ENCODE results near the gene CARD19. TPM values are rescaled to one million over a fixed set of nuclear protein-coding genes. Genes with fewer than 3 reads are reported as not detected.
A peak's percentile ranks its signal among the peaks of the same experiment; 100 is the strongest.
"Not testable (repeated sequence)": the region's sequence is repeated elsewhere in the genome, so short reads cannot be mapped to it uniquely, and the experiment has no call there.

The CARD19 gene
- total and polyA plus RNA-seq, 2 experiments from 2014 or later: 36.8 to 48.3 TPM

GRCh38 chr9:93116072-93116961 is 20.3 kb downstream of the CARD19 start:
- H3F3A ChIP-seq (replicated peaks; ENCODE audit: low read depth): no peaks in the 10 kb centered on the region
- H3K9me3 Mint-ChIP-seq: no peaks in the 10 kb centered on the region
- H3K36me3 Mint-ChIP-seq (ENCODE audit: low read depth): no peaks in the 10 kb centered on the region
- peak overlapping the region; percentile 57; the same call in 1 of the 2 replicates for H3K4me2 ChIP-seq
- ATAC-seq (peak; percentile 7), DNase-seq (ENCODE audit: low spot score) (peak; percentile 37)
- no peaks in the 10 kb centered on the region for H3K27me3 ChIP-seq (ENCODE audit: insufficient read depth)
- H3K4me1 Mint-ChIP-seq: peaks cover 13% of the 10 kb centered on the region
- H3K27me3 Mint-ChIP-seq (ENCODE audit: insufficient read depth, low read depth, poor library complexity): peaks cover 6% of the 10 kb centered on the region
- no peak overlapping the region for H3K27ac Mint-ChIP-seq
- H3K27ac ChIP-seq (ENCODE audit: low read depth): no peak overlapping the region
- H3K36me3 ChIP-seq (ENCODE audit: insufficient read depth): no peaks in the 10 kb centered on the region
- peaks cover 10% of the 10 kb centered on the region for H3K4me1 ChIP-seq (ENCODE audit: insufficient read depth)
- no peaks in the 10 kb centered on the region for H3K9me2 ChIP-seq (ENCODE audit: insufficient read depth)
- H4K20me1 ChIP-seq (replicated peaks; ENCODE audit: insufficient read depth): no peaks in the 10 kb centered on the region
- no peaks in the 10 kb centered on the region for H3K79me2 ChIP-seq (replicated peaks; ENCODE audit: insufficient read depth)
- no peak overlapping the region for H3K4me3 Mint-ChIP-seq
- H2AFZ ChIP-seq: no peak overlapping the region
- no peak overlapping the region for H3K4me3 ChIP-seq
- TF ChIP-seq CREB1 (CRISPR knock-in tag; IDR thresholded peaks at IDR 0.05; ENCODE audit: low read depth): no peak
- no peak for TF ChIP-seq POLR2AphosphoS5 (IDR thresholded peaks at IDR 0.05; ENCODE audit: low read depth)
- no peak for TF ChIP-seq STAT1 (IDR thresholded peaks at IDR 0.05; ENCODE audit: unreplicated experiment)
- TF ChIP-seq EZH2phosphoT487 (IDR thresholded peaks at IDR 0.05; ENCODE audit: unreplicated experiment): no peak

DNA sequence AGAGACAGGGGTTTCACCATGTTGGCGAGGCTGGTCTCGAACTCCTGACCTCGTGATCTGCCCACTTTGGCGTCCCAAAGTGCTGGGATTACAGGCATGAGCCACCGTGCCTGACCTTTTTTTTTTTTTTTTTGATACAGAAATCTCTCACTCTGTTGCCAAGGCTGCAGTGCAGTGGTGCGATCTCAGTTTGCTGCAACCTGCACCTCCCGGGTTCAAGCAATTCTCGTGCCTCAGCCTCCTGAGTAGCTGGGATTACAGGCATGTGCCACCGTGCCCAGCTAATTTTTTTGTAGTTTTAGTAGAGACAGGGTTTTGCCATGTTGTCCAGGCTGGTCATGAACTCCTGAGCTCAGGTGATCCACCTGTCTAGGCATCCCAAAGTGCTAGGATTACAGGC is 21.5 kb downstream of the CARD19 start:
- H3K27me3 ChIP-seq (ENCODE audit: insufficient read depth); H3K4me2 ChIP-seq; DNase-seq (ENCODE audit: low spot score); H3K9me2 ChIP-seq (ENCODE audit: insufficient read depth); H3K27me3 Mint-ChIP-seq (ENCODE audit: insufficient read depth, low read depth, poor library complexity); H3K9me3 Mint-ChIP-seq; ATAC-seq; H3K27ac Mint-ChIP-seq; H3K79me2 ChIP-seq (replicated peaks; ENCODE audit: insufficient read depth); H3K36me3 ChIP-seq (ENCODE audit: insufficient read depth); H3K4me3 ChIP-seq; H2AFZ ChIP-seq; H3F3A ChIP-seq (replicated peaks; ENCODE audit: low read depth); H3K36me3 Mint-ChIP-seq (ENCODE audit: low read depth); H3K4me3 Mint-ChIP-seq; H3K4me1 ChIP-seq (ENCODE audit: insufficient read depth); H4K20me1 ChIP-seq (replicated peaks; ENCODE audit: insufficient read depth); H3K27ac ChIP-seq (ENCODE audit: low read depth): not testable (repeated sequence)
- peaks cover 13% of the 10 kb centered on the region for H3K4me1 Mint-ChIP-seq

DNA sequence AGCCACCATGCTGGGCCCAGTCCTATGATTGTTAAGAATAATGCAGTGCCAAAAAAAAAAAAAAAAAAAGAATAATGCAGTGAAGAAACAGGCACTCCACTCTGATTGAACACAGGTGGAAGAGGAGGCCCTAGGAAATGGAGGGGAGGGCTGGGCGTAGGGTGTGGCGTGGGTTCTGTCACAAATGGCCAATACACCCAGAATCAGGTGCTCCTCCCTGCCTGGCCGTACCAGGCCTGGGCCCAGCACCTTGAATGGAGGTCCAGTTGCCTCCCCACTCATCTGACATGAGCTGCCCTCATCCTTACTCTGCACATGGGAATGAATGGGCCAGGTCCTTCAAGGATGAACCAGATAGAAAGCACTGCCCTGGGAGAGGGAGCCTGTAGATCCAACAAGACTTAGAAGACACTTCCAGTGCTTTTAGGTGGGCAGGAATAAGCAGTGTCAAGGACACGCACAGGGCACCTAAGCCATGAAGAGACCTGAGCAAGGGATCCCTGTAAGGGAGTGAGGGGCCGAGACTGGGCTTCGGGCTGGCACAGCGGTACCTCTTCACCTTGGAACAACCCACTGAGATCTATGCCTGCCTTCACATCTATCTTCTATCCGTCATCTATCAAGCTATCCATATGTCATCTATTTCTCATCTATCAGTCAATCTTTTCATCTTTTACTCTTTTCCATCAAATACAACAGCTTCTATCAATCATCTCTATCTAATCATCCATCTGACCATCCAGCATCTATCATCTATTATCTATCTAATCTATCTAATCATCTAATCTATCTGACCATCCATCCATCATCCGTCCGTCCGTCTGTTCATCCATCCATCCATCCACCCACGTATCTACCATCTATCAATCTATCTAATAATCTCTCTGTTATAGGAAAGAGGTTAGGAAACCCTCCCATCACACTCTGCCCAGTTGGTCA is 22.2 kb downstream of the CARD19 start:
- no peaks in the 10 kb centered on the region for H3K36me3 Mint-ChIP-seq (ENCODE audit: low read depth)
- no peak overlapping the region for H3K27ac Mint-ChIP-seq
- H3K79me2 ChIP-seq (replicated peaks; ENCODE audit: insufficient read depth): no peaks in the 10 kb centered on the region
- no peak for TF ChIP-seq EZH2 (IDR thresholded peaks at IDR 0.05; ENCODE audit: low read depth, unreplicated experiment)
- H3K9me2 ChIP-seq (ENCODE audit: insufficient read depth): no peaks in the 10 kb centered on the region
- H3K27me3 Mint-ChIP-seq (ENCODE audit: insufficient read depth, low read depth, poor library complexity): peaks cover 6% of the 10 kb centered on the region
- ATAC-seq (no peak), DNase-seq (ENCODE audit: low spot score) (no peak)
- H4K20me1 ChIP-seq (replicated peaks; ENCODE audit: insufficient read depth): no peaks in the 10 kb centered on the region
- H3K36me3 ChIP-seq (ENCODE audit: insufficient read depth): no peaks in the 10 kb centered on the region
- no peak overlapping the region for H3K4me3 ChIP-seq
- H3K4me1 Mint-ChIP-seq: peaks cover 13% of the 10 kb centered on the region
- no peak overlapping the region for H3K27ac ChIP-seq (ENCODE audit: low read depth)
- no peaks in the 10 kb centered on the region for H3F3A ChIP-seq (replicated peaks; ENCODE audit: low read depth)
- H3K4me3 Mint-ChIP-seq: no peak overlapping the region; the same call in 2 of the 3 replicates
- H3K4me1 ChIP-seq (ENCODE audit: insufficient read depth): peaks cover 10% of the 10 kb centered on the region
- no peak overlapping the region for H2AFZ ChIP-seq
- no peak overlapping the region for H3K4me2 ChIP-seq
- H3K9me3 Mint-ChIP-seq: no peaks in the 10 kb centered on the region
- H3K27me3 ChIP-seq (ENCODE audit: insufficient read depth): no peaks in the 10 kb centered on the region
